PFSK-1 (cell line): Measurements from ENCODE around the gene FAIM2.

Experiments used
- FOXP2 ChIP-seq: optimal IDR thresholded peaks from 2 replicates; pipeline ENCODE3; 2011; ENCODE audit warnings: borderline replicate concordance, control low read depth, inconsistent platforms; ENCODE audit not compliant: insufficient read depth; ENCODE audit errors: extremely low read length, extremely low read depth
- POLR2AphosphoS5 ChIP-seq: IDR thresholded peaks from 2 replicates; pipeline ENCODE4 v1.6.1; 2012; ENCODE audit warnings: low read depth, mild to moderate bottlenecking, control low read depth, low read length, moderate library complexity
- TAF1 ChIP-seq: IDR thresholded peaks from 2 replicates; pipeline ENCODE4 v1.6.1; 2012; ENCODE audit warnings: low read length, control low read depth, borderline replicate concordance; ENCODE audit not compliant: insufficient read depth

- no peak for TF ChIP-seq POLR2AphosphoS5
- TF ChIP-seq TAF1 = no peak
- TF ChIP-seq FOXP2 = no peak
Observed at GRCh38 chr12:49916129-49916919, 12.6 kb upstream of the FAIM2 start.
